HepG2 (cell line): ENCODE data around the gene RMND5A.
"Not testable (repeated sequence)": the region's sequence is repeated elsewhere in the genome, so short reads cannot be mapped to it uniquely, and the experiment has no call there.

Experiments used
- ARNT ChIP-seq: fragments of 450-650 bp; IDR thresholded peaks from 2 replicates; pipeline ENCODE4 v1.6.1; 2017
- CBFB ChIP-seq: sonication (generic); formaldehyde crosslinking; IDR thresholded peaks from 2 replicates; pipeline ENCODE4 v1.4.0; 2020; ENCODE audit warnings: missing genetic modification reagents
- CREB1 ChIP-seq, 2 experiments: fragments of 450-650 bp in 1 of 2; IDR thresholded peaks; 2 replicates each; pipeline ENCODE4 v1.6.1; 2016 to 2017; ENCODE audit warnings: control low read depth in 1 of 2, mild to moderate bottlenecking in 1 of 2, missing compliant biosample characterization in 1 of 2, missing genetic modification characterization in 1 of 2
- CTCF ChIP-seq: sonication (generic); formaldehyde crosslinking; IDR thresholded peaks from 2 replicates; pipeline ENCODE4 v1.5.0; 2020; ENCODE audit warnings: mild to moderate bottlenecking, missing genetic modification reagents, moderate library complexity
- EZH2 ChIP-seq: conservative IDR thresholded peaks from 2 replicates; pipeline ENCODE4 v1.6.1; 2012; ENCODE audit warnings: mild to moderate bottlenecking, low read depth, low read length, moderate library complexity
- KDM1A ChIP-seq: IDR thresholded peaks from 2 replicates; pipeline ENCODE4 v1.6.1; 2016; ENCODE audit warnings: missing compliant biosample characterization
- MYC ChIP-seq: sonication (generic); formaldehyde crosslinking; IDR thresholded peaks from 2 replicates; pipeline ENCODE4 v1.9.0; 2021; ENCODE audit warnings: missing genetic modification reagents, borderline replicate concordance
- POLR2A ChIP-seq, 2 experiments: IDR thresholded peaks; 2 replicates each; pipeline ENCODE4 v1.6.1; 2011; ENCODE audit warnings: low read depth in 2 of 2, low read length in 2 of 2, mild to moderate bottlenecking in 1 of 2, moderate library complexity in 1 of 2; ENCODE audit not compliant: insufficient read depth in 1 of 2
- RFX5 ChIP-seq: IDR thresholded peaks from 2 replicates; pipeline ENCODE4 v1.6.1; 2011; ENCODE audit warnings: low read depth, low read length, improper control_type of control experiment
- SMC3 ChIP-seq: IDR thresholded peaks from 2 replicates; pipeline ENCODE4 v1.6.1; 2011; ENCODE audit warnings: low read length, improper control_type of control experiment
- SUZ12 ChIP-seq: fragments of 150-350 bp; IDR thresholded peaks from 2 replicates; pipeline ENCODE4 v1.6.1; 2014; ENCODE audit warnings: low read depth, low read length
- USF2 ChIP-seq, 2 experiments: sonication (generic) in 1 of 2; formaldehyde crosslinking in 1 of 2; IDR thresholded peaks; 2 replicates each; pipeline versions ENCODE4 v1.5.1 to v1.6.1; 2011 to 2020; ENCODE audit warnings: borderline replicate concordance in 1 of 2, low read depth in 1 of 2, low read length in 1 of 2, mild to moderate bottlenecking in 1 of 2, missing genetic modification reagents in 1 of 2, moderate library complexity in 1 of 2
- ZNF788 ChIP-seq: sonication (generic); formaldehyde crosslinking; IDR thresholded peaks from 2 replicates; pipeline ENCODE4 v1.5.0; 2020; ENCODE audit warnings: mild to moderate bottlenecking, missing genetic modification reagents, borderline replicate concordance
- TF ChIP-seq, protein P1 (sequence below): IDR thresholded peaks from 2 replicates; pipeline ENCODE4 v1.6.1; 2012; ENCODE audit warnings: inconsistent platforms

GRCh38 chr2:86714579-86715173 lies 5.4 kb upstream of the RMND5A start:
- TF ChIP-seq SUZ12; USF2 (IDR thresholded peaks at IDR 0.05; ENCODE audit: low read depth, low read length); USF2 (CRISPR knock-in tag; IDR thresholded peaks at IDR 0.05; ENCODE audit: borderline replicate concordance); EZH2; KDM1A (CRISPR knock-in tag); SMC3; ZNF788 (CRISPR knock-in tag); MYC (CRISPR knock-in tag); CTCF (CRISPR knock-in tag); ARNT; RFX5; POLR2A (IDR thresholded peaks at IDR 0.05; ENCODE audit: insufficient read depth in 1 of 2, low read depth in 2 of 2, low read length in 2 of 2); CREB1 (IDR thresholded peaks at IDR 0.05); CREB1 (CRISPR knock-in tag; IDR thresholded peaks at IDR 0.05); CBFB (CRISPR knock-in tag): not testable (repeated sequence)
- TF ChIP-seq, protein P1, sequence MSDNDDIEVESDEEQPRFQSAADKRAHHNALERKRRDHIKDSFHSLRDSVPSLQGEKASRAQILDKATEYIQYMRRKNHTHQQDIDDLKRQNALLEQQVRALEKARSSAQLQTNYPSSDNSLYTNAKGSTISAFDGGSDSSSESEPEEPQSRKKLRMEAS = not testable (repeated sequence)
